Right lobe of liver (tissue), 6 donors: ENCODE results near the gene ZNF91. TPM values are rescaled to one million over a fixed set of nuclear protein-coding genes. Genes with fewer than 3 reads are reported as not detected.
"Not testable (repeated sequence)": the region's sequence is repeated elsewhere in the genome, so short reads cannot be mapped to it uniquely, and the experiment has no call there.

Experiments
- ATAC-seq, 4 donors: fragments of 200-7000 bp; cut with Tn5 transposase; one replicate each; pipeline ENCODE4 v1.9.1; 2020; ENCODE audit warnings: mild to moderate bottlenecking in 4 of 4, moderate library complexity in 4 of 4
- DNase-seq, 3 donors: peaks; one replicate each; pipeline ENCODE4 v3.0.0-alpha.2; 2020
- H3K27ac ChIP-seq, 3 donors: fragments of 200-600 bp; one replicate each; pipeline ENCODE4 v1.8.0; 2022
- H3K27me3 ChIP-seq, 2 donors: fragments of 200-600 bp; one replicate each; pipeline ENCODE4 v1.8.0; 2022
- H3K36me3 ChIP-seq, 4 donors: fragments of 200-600 bp; sonication (generic) in 1 of 4; one replicate each; pipeline versions ENCODE4 v1.5.1 to v1.8.0; 2017 to 2022; ENCODE audit warnings: control low read depth in 1 of 4
- H3K4me1 ChIP-seq, 4 donors: fragments of 200-600 bp; sonication (generic) in 1 of 4; one replicate each; pipeline versions ENCODE4 v1.5.1 to v1.8.0; 2017 to 2022; ENCODE audit warnings: control low read depth in 1 of 4
- H3K4me3 ChIP-seq, 3 donors: fragments of 200-600 bp; one replicate each; pipeline ENCODE4 v1.8.0; 2022
- H3K9me3 ChIP-seq, 4 donors: fragments of 200-600 bp; sonication (generic) in 1 of 4; one replicate each; pipeline versions ENCODE4 v1.5.1 to v1.8.0; 2017 to 2022; ENCODE audit warnings: control low read depth in 1 of 4
- POLR2A ChIP-seq: fragments of 450-650 bp; IDR thresholded peaks from one replicate; pipeline ENCODE4 v1.6.1; 2017; ENCODE audit warnings: antibody characterized with exemption, mild to moderate bottlenecking
- WGBS: methylation state at CpG from one replicate; pipeline ENCODE4 v1.1.6; 2018; ENCODE audit warnings: low coverage, low lambda C conversion rate; ENCODE audit not compliant: insufficient coverage; ENCODE audit errors: missing lambda C conversion rate; 5-methylcytosine and 5-hydroxymethylcytosine counted together
- intact Hi-C, 2 donors: fragments of 100-400 bp; cut with DNase I; formaldehyde crosslinking; loops; one replicate each; pipeline versions ENCODE4 v1.11.2 to v1.14.1; 2022
- total RNA-seq, 6 experiments: library from RNA; depleted of rRNA in 2 of 6; stranded (reverse); fragments of >200 nt in 2 of 6; fragmentation: NEBNext Ultra II Directional in 3 of 6; extraction: Animal tissue kit (Norgen Biotek cat#: 25700) in 3 of 6; gene quantifications; one replicate each; pipeline versions ENCODE4 v1.1.0 to v1.2.4, GENCODE V29; 2016 to 2023
- TF ChIP-seq, protein P1 (sequence below), 4 donors: fragments of 200-600 bp in 3 of 4; fragments of 450-650 bp in 1 of 4; IDR thresholded peaks; one replicate each; pipeline versions ENCODE4 v1.5.1 to v1.8.0; 2016 to 2022; ENCODE audit warnings: antibody characterized with exemption in 4 of 4, mild to moderate bottlenecking in 2 of 4
- donor health status: DM: no; HTN: yes; CAD: no.
- donor health status: DM: no; HTN: no; CAD: no.
- donor health status: DM: no; HTN: no; CAD: no.
- donor health status: DM: no; HTN: yes; CAD: no.
- donor health status: DM: no; HTN: yes; CAD: no.

Gene ZNF91
- total RNA-seq, 6 experiments from 2014 or later: 14.4 to 21.0 (median 18.3) TPM

DNA sequence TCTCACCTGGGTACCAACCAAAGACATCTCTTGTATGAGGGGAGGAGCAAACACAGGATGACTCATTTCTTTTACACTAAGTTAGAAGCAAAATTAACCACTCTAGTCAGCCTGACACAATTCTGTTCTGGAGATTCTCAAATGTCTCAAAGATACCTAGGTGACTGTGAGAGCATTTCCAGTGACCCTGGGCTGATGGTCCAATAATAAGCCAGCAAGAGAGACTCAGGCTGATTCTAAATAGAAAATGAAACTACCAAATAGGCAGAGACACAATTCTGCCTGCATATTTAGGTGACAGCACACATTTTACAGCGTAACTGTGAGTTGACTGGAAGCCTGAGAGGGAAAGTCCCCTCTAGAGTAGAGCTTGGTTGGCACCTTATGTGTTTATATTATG lies 16.3 kb downstream of the ZNF91 start:
- no peak for DNase-seq
- intact Hi-C loops: no loop called here
- Histone ChIP-seq H3K4me1 (no peaks in the 10 kb centered on the region), H3K4me3 (no peak overlapping the region), H3K27ac (no peak overlapping the region), H3K27me3 (no peaks in the 10 kb centered on the region), H3K36me3 (peaks cover 0 to 34% (median 8%) of the 10 kb centered on the region in 4 donors), H3K9me3 (peaks cover 3 to 30% (median 9%) of the 10 kb centered on the region in 4 donors)
- ATAC-seq: no peak
- 71% methylated on average over 1 of the region's 1 CpG for WGBS
- TF ChIP-seq POLR2A: no peak
- TF ChIP-seq, protein P1, sequence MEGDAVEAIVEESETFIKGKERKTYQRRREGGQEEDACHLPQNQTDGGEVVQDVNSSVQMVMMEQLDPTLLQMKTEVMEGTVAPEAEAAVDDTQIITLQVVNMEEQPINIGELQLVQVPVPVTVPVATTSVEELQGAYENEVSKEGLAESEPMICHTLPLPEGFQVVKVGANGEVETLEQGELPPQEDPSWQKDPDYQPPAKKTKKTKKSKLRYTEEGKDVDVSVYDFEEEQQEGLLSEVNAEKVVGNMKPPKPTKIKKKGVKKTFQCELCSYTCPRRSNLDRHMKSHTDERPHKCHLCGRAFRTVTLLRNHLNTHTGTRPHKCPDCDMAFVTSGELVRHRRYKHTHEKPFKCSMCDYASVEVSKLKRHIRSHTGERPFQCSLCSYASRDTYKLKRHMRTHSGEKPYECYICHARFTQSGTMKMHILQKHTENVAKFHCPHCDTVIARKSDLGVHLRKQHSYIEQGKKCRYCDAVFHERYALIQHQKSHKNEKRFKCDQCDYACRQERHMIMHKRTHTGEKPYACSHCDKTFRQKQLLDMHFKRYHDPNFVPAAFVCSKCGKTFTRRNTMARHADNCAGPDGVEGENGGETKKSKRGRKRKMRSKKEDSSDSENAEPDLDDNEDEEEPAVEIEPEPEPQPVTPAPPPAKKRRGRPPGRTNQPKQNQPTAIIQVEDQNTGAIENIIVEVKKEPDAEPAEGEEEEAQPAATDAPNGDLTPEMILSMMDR (IDR thresholded peaks at IDR 0.05): no peak

- Histone ChIP-seq H3K4me1 (no peaks in the 10 kb centered on the region), H3K36me3 (peaks cover 0 to 35% (median 12%) of the 10 kb centered on the region in 4 donors), H3K27ac (no peak overlapping the region), H3K9me3 (peaks cover 0 to 27% (median 7%) of the 10 kb centered on the region in 4 donors), H3K27me3 (no peaks in the 10 kb centered on the region), H3K4me3 (no peak overlapping the region)
- TF ChIP-seq POLR2A: no peak
- TF ChIP-seq, protein P1 (IDR thresholded peaks at IDR 0.05): no peak
- DNase-seq (no peak), ATAC-seq (no peak)
- intact Hi-C loops: no loop called here
Observed at GRCh38 chr19:23377276-23377675, 18.0 kb downstream of the ZNF91 start.

- peaks cover 0 to 44% (median 18%) of the 10 kb centered on the region in 4 donors for H3K36me3 ChIP-seq
- H3K27me3 ChIP-seq: no peaks in the 10 kb centered on the region
- peaks cover 3 to 64% (median 32%) of the 10 kb centered on the region in 4 donors for H3K9me3 ChIP-seq
- H3K4me3 ChIP-seq: no peak overlapping the region
- 95% methylated on average over 4 of the region's 4 CpGs for WGBS
- H3K4me1 ChIP-seq: no peaks in the 10 kb centered on the region
- TF ChIP-seq POLR2A: no peak
- TF ChIP-seq, protein P1 (IDR thresholded peaks at IDR 0.05): no peak
- intact Hi-C loops: no loop called here
- DNase-seq: no peak
- no peak overlapping the region for H3K27ac ChIP-seq
- no peak for ATAC-seq
Observed at GRCh38 chr19:23366437-23366836, 28.8 kb downstream of the ZNF91 start.

GRCh38 chr19:23366031-23366430 lies 29.2 kb downstream of the ZNF91 start:
- WGBS: 91% methylated on average over 12 of the region's 18 CpGs
- H3K4me1 ChIP-seq, H3K27ac ChIP-seq, ATAC-seq, H3K27me3 ChIP-seq, intact Hi-C loops, H3K4me3 ChIP-seq, DNase-seq: not testable (repeated sequence)
- peaks cover 3 to 66% (median 34%) of the 10 kb centered on the region in 4 donors for H3K9me3 ChIP-seq
- H3K36me3 ChIP-seq: peaks cover 0 to 43% (median 17%) of the 10 kb centered on the region in 4 donors

DNA sequence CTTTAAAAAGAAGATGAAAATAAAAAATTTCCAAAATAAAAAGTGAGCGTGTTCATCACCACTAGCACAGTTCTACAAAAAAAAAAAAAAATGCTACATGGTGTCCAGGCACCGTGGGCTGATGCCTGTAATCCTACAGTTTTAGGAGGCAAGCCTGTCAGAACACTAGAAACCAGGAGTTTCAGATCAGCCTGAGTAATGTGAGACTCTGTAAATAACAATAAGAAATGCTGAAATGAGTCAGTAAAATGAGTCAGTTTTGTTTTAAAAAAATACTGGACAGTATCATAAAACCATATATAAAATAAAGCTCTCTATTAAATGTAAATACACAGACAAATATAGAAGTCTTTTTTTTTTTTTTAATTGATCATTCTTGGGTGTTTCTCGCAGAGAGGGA lies 30.0 kb downstream of the ZNF91 start:
- Histone ChIP-seq H3K4me3 (no peak overlapping the region), H3K4me1 (no peaks in the 10 kb centered on the region), H3K36me3 (peaks cover 0 to 35% (median 13%) of the 10 kb centered on the region in 4 donors), H3K9me3 (peaks cover 3 to 67% (median 36%) of the 10 kb centered on the region in 4 donors), H3K27ac (no peak overlapping the region), H3K27me3 (no peaks in the 10 kb centered on the region)
- TF ChIP-seq, protein P1 (IDR thresholded peaks at IDR 0.05): no peak
- no peak for TF ChIP-seq POLR2A
- no peak for DNase-seq
- 96% methylated on average over 3 of the region's 3 CpGs for WGBS
- no peak for ATAC-seq
- intact Hi-C loops: no loop called here

GRCh38 chr19:23361843-23362242 lies 33.4 kb downstream of the ZNF91 start:
- Histone ChIP-seq H3K36me3 (peaks cover 0 to 35% (median 12%) of the 10 kb centered on the region in 4 donors), H3K9me3 (peaks cover 3 to 76% (median 49%) of the 10 kb centered on the region in 4 donors)
- H3K4me1 ChIP-seq, ATAC-seq, H3K27ac ChIP-seq, DNase-seq, H3K4me3 ChIP-seq, H3K27me3 ChIP-seq, intact Hi-C loops: not testable (repeated sequence)
- 100% methylated on average over 1 of the region's 1 CpG for WGBS
